GM19193 (cell line): ENCODE data around the gene MYLIP.

Experiments
- POLR2A ChIP-seq: IDR thresholded peaks from 4 replicates; pipeline ENCODE4 v1.6.1; 2011; ENCODE audit not compliant: insufficient read depth, insufficient read length; ENCODE audit errors: extremely low read depth

The MYLIP gene

GRCh38 chr6:16130437-16130891, 1.6 kb downstream of the MYLIP start:
- TF ChIP-seq POLR2A: no peak

- no peak for TF ChIP-seq POLR2A
Observed at GRCh38 chr6:16130932-16131387, 2.1 kb downstream of the MYLIP start.

DNA sequence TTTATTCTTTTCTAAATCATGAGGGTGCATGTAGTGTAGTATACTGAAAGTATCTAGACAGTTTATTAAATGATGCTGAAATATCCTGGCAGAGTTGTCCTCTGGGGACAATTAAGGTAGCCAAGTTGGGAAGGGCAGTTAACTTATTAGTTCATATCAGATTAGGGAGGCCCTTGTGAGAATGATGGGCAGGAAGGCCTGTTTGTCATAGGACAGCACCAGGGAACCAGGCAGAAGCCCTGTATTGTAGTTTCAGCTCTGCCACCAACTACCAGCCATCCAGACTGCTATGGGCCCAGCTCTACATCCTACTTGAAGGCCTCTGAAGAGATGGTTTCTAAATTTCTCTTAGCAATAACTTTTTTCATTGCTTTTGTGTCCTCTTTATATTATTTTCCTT, 4.0 kb downstream of the MYLIP start:
- TF ChIP-seq POLR2A: no peak

DNA sequence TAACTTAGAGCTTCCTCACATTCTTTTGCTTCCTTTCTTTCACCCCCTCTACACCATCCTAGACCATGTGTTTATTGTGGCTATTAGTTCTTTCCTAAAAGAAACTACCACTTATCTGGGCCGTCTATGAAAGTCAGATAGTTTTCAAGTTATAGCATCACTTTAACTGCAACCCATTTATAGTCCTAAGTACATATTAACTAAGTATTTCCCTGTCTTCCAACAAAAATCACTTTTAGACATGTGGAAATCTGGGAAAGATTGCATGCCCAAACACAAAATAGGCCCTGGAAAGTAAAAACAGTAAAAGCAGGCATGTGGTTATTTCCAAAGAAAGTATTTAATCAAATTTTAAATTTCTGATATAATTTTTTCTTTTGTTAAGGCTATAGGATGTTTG, 5.5 kb downstream of the MYLIP start:
- no peak for TF ChIP-seq POLR2A

DNA sequence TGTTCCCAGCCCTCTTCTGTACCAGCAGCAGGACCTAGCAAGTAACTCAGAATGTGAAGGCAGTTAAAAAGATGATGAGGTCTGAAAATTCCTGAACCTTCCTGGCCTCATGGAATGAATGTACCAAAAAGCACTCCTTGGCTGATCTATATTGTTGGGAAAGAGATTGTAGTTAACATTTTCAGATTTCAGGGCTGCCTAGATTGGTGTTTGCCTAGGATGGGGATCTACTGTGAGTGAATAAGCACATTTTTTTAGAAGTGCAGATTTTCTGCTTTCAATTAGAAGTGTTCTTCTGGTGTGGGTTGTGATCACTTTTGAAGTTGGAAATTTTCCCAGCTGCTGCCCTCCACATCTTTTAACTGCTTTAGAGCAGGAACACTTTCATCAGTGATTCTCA, 6.2 kb downstream of the MYLIP start:
- no peak for TF ChIP-seq POLR2A

DNA sequence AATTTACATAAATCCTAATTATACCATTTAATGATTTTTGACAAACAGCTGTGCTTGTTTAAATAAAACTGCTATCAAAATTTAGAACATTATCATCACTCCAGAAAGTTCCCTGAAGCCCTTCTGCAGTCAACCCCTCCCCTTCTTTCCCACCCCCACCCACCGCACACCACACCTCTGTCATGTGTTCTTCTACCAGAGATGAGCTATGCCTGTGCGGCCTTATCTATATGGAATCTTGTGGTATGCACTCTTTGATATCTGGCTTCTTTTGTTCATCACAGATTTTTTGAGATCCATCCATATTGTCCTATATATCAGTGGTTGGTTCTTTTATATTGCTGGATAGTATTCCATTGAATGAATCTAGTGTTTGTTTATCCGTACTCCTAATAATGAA, 7.2 kb downstream of the MYLIP start:
- no peak for TF ChIP-seq POLR2A

GRCh38 chr6:16136621-16137450, 8.0 kb downstream of the MYLIP start:
- TF ChIP-seq POLR2A: no peak

- no peak for TF ChIP-seq POLR2A
Observed at GRCh38 chr6:16137451-16137801, 8.5 kb downstream of the MYLIP start.

DNA sequence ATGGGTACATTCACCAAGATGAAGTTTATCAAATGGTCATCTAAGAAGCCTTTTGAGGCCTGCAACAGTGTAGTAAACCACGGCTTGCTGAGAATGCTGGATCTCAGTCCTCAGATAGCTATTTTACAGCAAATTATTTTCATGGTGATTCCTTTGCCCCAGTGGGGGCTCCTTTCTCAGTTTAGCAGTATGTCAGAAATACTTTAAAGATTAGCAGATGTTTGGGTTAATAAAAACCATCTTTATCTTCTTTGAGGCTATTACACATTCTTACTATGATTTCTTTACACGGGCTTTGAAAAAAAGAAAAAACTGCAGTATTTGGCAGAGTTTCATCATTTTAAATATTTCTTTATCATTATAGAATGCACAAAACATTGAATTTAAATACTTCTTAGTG, 10.7 kb downstream of the MYLIP start:
- TF ChIP-seq POLR2A: no peak

- TF ChIP-seq POLR2A: no peak
Observed at GRCh38 chr6:16140607-16141006, 11.7 kb downstream of the MYLIP start.

- TF ChIP-seq POLR2A: no peak
Observed at GRCh38 chr6:16141514-16141913, 12.6 kb downstream of the MYLIP start.

GRCh38 chr6:16145038-16145437, 16.2 kb downstream of the MYLIP start:
- TF ChIP-seq POLR2A: no peak

- no peak for TF ChIP-seq POLR2A
Observed at GRCh38 chr6:16146028-16146427, 17.1 kb downstream of the MYLIP start.

- TF ChIP-seq POLR2A: no peak
Observed at GRCh38 chr6:16146527-16146955, 17.7 kb downstream of the MYLIP start.

DNA sequence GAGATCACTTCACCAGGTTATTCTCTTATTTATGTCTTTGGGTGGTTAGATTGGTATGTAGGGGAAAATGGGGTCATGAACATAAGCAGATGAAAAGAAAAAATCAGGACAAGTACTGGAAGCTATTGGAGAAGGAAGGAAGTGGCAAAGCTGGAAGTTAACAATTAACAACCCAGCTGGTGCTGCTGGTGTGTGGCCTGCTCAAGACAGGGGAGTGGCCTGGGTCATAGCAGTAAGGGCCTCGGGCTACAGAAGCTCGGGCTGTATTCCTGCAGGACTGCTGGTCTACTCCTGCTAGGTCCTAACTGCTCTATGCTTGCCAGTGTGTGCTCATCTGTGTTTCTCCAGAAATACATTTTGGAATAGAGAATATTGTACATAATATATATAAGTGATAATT, 19.6 kb downstream of the MYLIP start:
- TF ChIP-seq POLR2A: no peak

- TF ChIP-seq POLR2A: no peak
Observed at GRCh38 chr6:16149305-16149704, 20.4 kb downstream of the MYLIP start.
